A549 (cell line): ENCODE measurements around the gene TBC1D19. TPM values are rescaled to one million over a fixed set of nuclear protein-coding genes. Genes with fewer than 3 reads are reported as not detected.

ENCODE experiments used
- ATAC-seq, 2 experiments: fragments of 200-7000 bp in 1 of 2; fragments of >200 bp in 1 of 2; cut with Nextera tagmentation in 1 of 2; cut with Tn5 transposase in 1 of 2; 3 replicates each; pipeline versions ENCODE4 v1.8.0 to v1.9.1; 2018 to 2020; ENCODE audit warnings: mild to moderate bottlenecking in 1 of 2, moderate library complexity in 1 of 2
- CTCF ChIA-PET: fragments of 300-600 bp; sonication (Branson Sonifier 250); formaldehyde crosslinking; extraction: SDS; loops from one replicate; lab custom pipeline; 2021; ENCODE audit warnings: antibody characterized with exemption, inconsistent platforms; lab: Yijun Ruan, JAX
- POLR2A ChIA-PET: fragments of 350-600 bp; formaldehyde crosslinking; extraction: SDS; loops from one replicate; lab custom pipeline; 2021; ENCODE audit warnings: antibody characterized with exemption, inconsistent platforms; lab: Yijun Ruan, JAX
- DNase-seq, 2 experiments: peaks; one replicate each; pipeline versions ENCODE4 v3.0.0 to v3.0.0-alpha.2; 2011 to 2016; ENCODE audit warnings: low read depth in 1 of 2, low spot score in 1 of 2
- FAIRE-seq: peaks from 2 replicates; lab custom pipeline; 2011; peaks lifted over from hg19 to GRCh38; lab: Jason Lieb, UNC
- H3K27ac ChIP-seq, 2 experiments: fragments of >200 bp; sonication (Bioruptor Twin); formaldehyde crosslinking; 3 replicates each; pipeline ENCODE4 v1.5.1; 2016 to 2017
- H3K4me1 ChIP-seq: fragments of >200 bp; sonication (Bioruptor Twin); formaldehyde crosslinking; 3 replicates; pipeline ENCODE4 v1.6.1; 2016
- H3K4me2 ChIP-seq: fragments of >200 bp; sonication (Bioruptor Twin); formaldehyde crosslinking; 3 replicates; pipeline ENCODE4 v1.6.1; 2016
- H3K4me3 ChIP-seq: fragments of >200 bp; sonication (Bioruptor Twin); formaldehyde crosslinking; 3 replicates; pipeline ENCODE4 v1.5.1; 2016
- H3K9me3 ChIP-seq: fragments of >200 bp; sonication (Bioruptor Twin); formaldehyde crosslinking; 3 replicates; pipeline ENCODE4 v1.6.1; 2016
- BHLHE40 ChIP-seq: IDR thresholded peaks from 2 replicates; pipeline ENCODE4 v1.6.1; 2012; ENCODE audit warnings: low read depth, low read length, inconsistent platforms
- CBX8 ChIP-seq: fragments of 200-600 bp; sonication (generic); IDR thresholded peaks from 2 replicates; pipeline ENCODE4 v1.6.1; 2016
- CEBPB ChIP-seq, 2 experiments: fragments of >200 bp in 1 of 2; sonication (Bioruptor Twin) in 1 of 2; formaldehyde crosslinking in 1 of 2; IDR thresholded peaks; 2 replicates each; pipeline ENCODE4 v1.6.1; 2012 to 2016
- E2F6 ChIP-seq: IDR thresholded peaks from 2 replicates; pipeline ENCODE4 v1.6.1; 2012; ENCODE audit warnings: low read depth, borderline replicate concordance
- EHF ChIP-seq: fragments of 250-450 bp; sonication (Bioruptor Pico); IDR thresholded peaks from 2 replicates; pipeline ENCODE4 v1.5.0; 2020; ENCODE audit warnings: mild to moderate bottlenecking
- ELK1 ChIP-seq: fragments of 150-350 bp; IDR thresholded peaks from 2 replicates; pipeline ENCODE4 v1.6.1; 2014; ENCODE audit warnings: low read depth, mild to moderate bottlenecking, low read length
- FOSL2 ChIP-seq, 2 experiments: fragments of 450-650 bp in 1 of 2; fragments of >200 bp in 1 of 2; sonication (Bioruptor Twin) in 1 of 2; formaldehyde crosslinking; IDR thresholded peaks; 2 replicates each; pipeline versions ENCODE4 v1.5.0 to v1.6.1; 2016 to 2020; ENCODE audit warnings: mild to moderate bottlenecking in 1 of 2, moderate library complexity in 1 of 2
- HOXB5 ChIP-seq: fragments of 250-450 bp; sonication (Bioruptor Pico); IDR thresholded peaks from 2 replicates; pipeline ENCODE4 v1.5.0; 2020; ENCODE audit warnings: mild to moderate bottlenecking, moderate library complexity
- KDM1A ChIP-seq: fragments of 200-600 bp; sonication (generic); IDR thresholded peaks from 2 replicates; pipeline ENCODE4 v1.6.1; 2016; ENCODE audit warnings: low read depth, mild to moderate bottlenecking
- KDM5A ChIP-seq: fragments of 200-600 bp; sonication (generic); IDR thresholded peaks from 2 replicates; pipeline ENCODE4 v1.6.1; 2016; ENCODE audit warnings: antibody characterized with exemption, mild to moderate bottlenecking
- MAZ ChIP-seq: fragments of 150-350 bp; IDR thresholded peaks from 2 replicates; pipeline ENCODE4 v1.6.1; 2014; ENCODE audit warnings: antibody characterized with exemption, low read depth, low read length, borderline replicate concordance
- NPAS2 ChIP-seq: fragments of 250-450 bp; sonication (Bioruptor Pico); IDR thresholded peaks from 2 replicates; pipeline ENCODE4 v1.8.0; 2022; ENCODE audit warnings: mild to moderate bottlenecking, moderate library complexity, borderline replicate concordance
- PHF8 ChIP-seq: fragments of 200-600 bp; sonication (generic); IDR thresholded peaks from 2 replicates; pipeline ENCODE4 v1.6.1; 2016; ENCODE audit warnings: low read depth, mild to moderate bottlenecking, antibody characterized with exemption, moderate library complexity, borderline replicate concordance
- POLR2AphosphoS2 ChIP-seq: conservative IDR thresholded peaks from 2 replicates; pipeline ENCODE4 v1.6.1; 2012; ENCODE audit warnings: low read length, improper control_type of control experiment, inconsistent platforms
- RAD21 ChIP-seq, 2 experiments: fragments of >200 bp in 1 of 2; sonication (Bioruptor Twin) in 1 of 2; formaldehyde crosslinking in 1 of 2; IDR thresholded peaks in 1 of 2; conservative IDR thresholded peaks in 1 of 2; 2 replicates in 1 of 2; 3 replicates in 1 of 2; pipeline ENCODE4 v1.6.1; 2012 to 2018; ENCODE audit warnings: inconsistent platforms in 1 of 2
- RCOR1 ChIP-seq: fragments of 150-350 bp; IDR thresholded peaks from 2 replicates; pipeline ENCODE4 v1.6.1; 2014; ENCODE audit warnings: antibody characterized with exemption, low read length, low read depth
- REST ChIP-seq: fragments of 200-600 bp; sonication (generic); IDR thresholded peaks from 2 replicates; pipeline ENCODE4 v1.6.1; 2016; ENCODE audit warnings: antibody characterized with exemption, mild to moderate bottlenecking, moderate library complexity
- SMC3 ChIP-seq: fragments of >200 bp; sonication (Bioruptor Twin); formaldehyde crosslinking; IDR thresholded peaks from 3 replicates; pipeline ENCODE4 v1.6.1; 2018; ENCODE audit warnings: inconsistent platforms
- SREBF2 ChIP-seq: fragments of 450-650 bp; IDR thresholded peaks from 2 replicates; pipeline ENCODE4 v1.6.1; 2014; ENCODE audit warnings: mild to moderate bottlenecking, moderate library complexity
- TFCP2L1 ChIP-seq: fragments of 250-450 bp; sonication (Bioruptor Pico); IDR thresholded peaks from 2 replicates; pipeline ENCODE4 v1.5.0; 2021; ENCODE audit warnings: mild to moderate bottlenecking
- USF2 ChIP-seq: fragments of 450-650 bp; IDR thresholded peaks from 2 replicates; pipeline ENCODE4 v1.6.1; 2014; ENCODE audit warnings: antibody characterized with exemption
- ZC3H11A ChIP-seq: fragments of 450-650 bp; IDR thresholded peaks from 2 replicates; pipeline ENCODE4 v1.6.1; 2014; ENCODE audit warnings: antibody characterized with exemption, mild to moderate bottlenecking
- ZFP36 ChIP-seq: fragments of 450-650 bp; IDR thresholded peaks from 2 replicates; pipeline ENCODE4 v1.6.1; 2014; ENCODE audit warnings: borderline replicate concordance; ENCODE audit not compliant: partially characterized antibody
- ZNF302 ChIP-seq: fragments of 250-450 bp; sonication (Bioruptor Pico); IDR thresholded peaks from 2 replicates; pipeline ENCODE4 v1.9.0; 2021; ENCODE audit warnings: inconsistent platforms, mild to moderate bottlenecking, moderate library complexity
- WGBS: methylation state at CpG from one replicate; pipeline ENCODE4 v1.1.6; 2017; ENCODE audit errors: missing lambda C conversion rate; 5-methylcytosine and 5-hydroxymethylcytosine counted together
- polyA plus RNA-seq, 4 experiments: library from polyadenylated mRNA; depleted of rRNA in 3 of 4; stranded (reverse); fragments of >200 nt; fragmentation: RNase III in 1 of 4; extraction: RNeasy Plus Mini Kit Qiagen cat#74134 plus additional on column Dnase treatment in 1 of 4; gene quantifications; 2 replicates in 3 of 4; 3 replicates in 1 of 4; pipeline ENCODE4 v1.2.3, GENCODE V29; 2011 to 2017

TBC1D19 gene
- polyA plus RNA-seq, 2 of the 4 experiments (the other 2 are of a cell fraction): 4.1 to 11.7 TPM

GRCh38 chr4:26780539-26780938 lies 196.7 kb downstream of the TBC1D19 start:
- H3K27ac ChIP-seq: no peak overlapping the region
- ChIA-PET POLR2A (no interaction called here), CTCF (no interaction called here)
- no peaks in the 10 kb centered on the region for H3K9me3 ChIP-seq
- H3K4me2 ChIP-seq: no peak overlapping the region
- no peak for FAIRE-seq
- no peak for ATAC-seq
- H3K4me1 ChIP-seq: no peaks in the 10 kb centered on the region
- no peak for DNase-seq
- WGBS: 100% methylated on average over 1 of the region's 1 CpG
- no peak overlapping the region for H3K4me3 ChIP-seq
- no peak for TF ChIP-seq NPAS2
- no peak for TF ChIP-seq CBX8
- no peak for TF ChIP-seq SMC3
- no peak for TF ChIP-seq ELK1
- TF ChIP-seq HOXB5: no peak
- no peak for TF ChIP-seq RCOR1

- no peak overlapping the region for H3K4me2 ChIP-seq
- TF ChIP-seq RCOR1: no peak
- TF ChIP-seq BHLHE40: no peak
- no peak for TF ChIP-seq SREBF2
- TF ChIP-seq PHF8: no peak
- TF ChIP-seq FOSL2 (IDR thresholded peaks at IDR 0.05): no peak
- TF ChIP-seq FOSL2 (CRISPR knock-in tag; IDR thresholded peaks at IDR 0.05): no peak
- TF ChIP-seq KDM1A: no peak
- no peak for TF ChIP-seq EHF (CRISPR knock-in tag)
- TF ChIP-seq POLR2AphosphoS2: no peak
- no peak for TF ChIP-seq NPAS2
- no peak for TF ChIP-seq CEBPB (IDR thresholded peaks at IDR 0.05)
- TF ChIP-seq MAZ: no peak
- no peak for TF ChIP-seq REST
- TF ChIP-seq TFCP2L1 (CRISPR knock-in tag): no peak
- TF ChIP-seq E2F6: no peak
- no peak for TF ChIP-seq ZC3H11A
- no peak for TF ChIP-seq KDM5A
- TF ChIP-seq ZNF302 (CRISPR knock-in tag): no peak
- no peak for TF ChIP-seq ZFP36
- TF ChIP-seq USF2: no peak
- TF ChIP-seq RAD21 (conservative IDR thresholded peaks at IDR 0.05 in 1 of 2, IDR thresholded peaks at IDR 0.05 in 1 of 2): no peak
- no peak for FAIRE-seq
- no peaks in the 10 kb centered on the region for H3K9me3 ChIP-seq
- WGBS: 79% methylated on average over 3 of the region's 3 CpGs
- DNase-seq: no peak
- ATAC-seq: no peak
- peaks cover 3% of the 10 kb centered on the region for H3K4me1 ChIP-seq
- H3K27ac ChIP-seq: no peak overlapping the region
- no peak overlapping the region for H3K4me3 ChIP-seq
- CTCF ChIA-PET: no interaction called here
- POLR2A ChIA-PET: no interaction called here
Observed at GRCh38 chr4:26782168-26782829, 198.4 kb downstream of the TBC1D19 start.
